ENCODE data around the gene DIS3.

DIS3 gene

GRCh38 chr13:72760189-72760588 lies 21.5 kb downstream of the DIS3 start:
- TF ChIP-seq CTCF (IDR thresholded peaks at IDR 0.05; ENCODE audit: low read depth, low read length, missing control alignments): no peak
- DNase-seq: no peak
- H3K4me3 ChIP-seq (ENCODE audit: low read depth, low read length): no peak overlapping the region
- no peak overlapping the region for H3K27ac ChIP-seq
- peaks cover 89% of the 10 kb centered on the region for H3K36me3 ChIP-seq (replicated peaks)
- no peaks in the 10 kb centered on the region for H3K27me3 ChIP-seq (replicated peaks)
- in situ Hi-C loops (cut with HindIII; ENCODE audit: low pct_ligation_motif_present, low sequenced_read_pairs): no loop called here

DNA sequence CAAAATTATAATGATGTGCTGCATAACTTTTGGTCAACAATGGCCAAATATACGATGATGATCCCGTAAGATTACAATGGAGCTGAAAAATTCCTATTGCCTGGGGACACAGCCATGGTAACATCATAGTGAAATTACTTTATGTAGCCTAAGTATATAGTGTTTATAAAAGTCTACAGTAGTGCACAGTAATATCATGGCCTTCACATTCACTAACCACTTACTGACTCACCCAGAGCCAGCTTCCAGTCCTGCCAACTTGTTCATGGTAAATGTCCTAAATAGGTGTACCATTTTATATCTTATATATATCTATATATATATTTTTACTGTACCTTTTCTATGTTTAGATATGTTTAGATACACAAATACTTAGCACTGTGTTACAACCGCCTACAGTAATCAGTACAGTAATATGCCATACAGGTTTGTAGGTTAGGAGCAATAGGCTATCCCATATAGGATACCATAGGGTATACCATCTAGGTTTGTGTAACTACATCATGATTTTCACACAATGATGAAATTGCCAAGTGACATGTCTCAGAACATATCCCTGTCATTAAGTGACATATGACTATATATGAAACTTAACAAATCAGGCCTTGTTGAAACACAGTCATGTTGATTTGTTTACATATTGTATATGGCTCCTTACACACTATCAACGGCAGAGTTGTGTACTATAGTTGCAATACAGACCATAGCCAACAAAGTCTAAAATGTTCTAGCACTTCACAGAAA lies 23.7 kb downstream of the DIS3 start:
- Histone ChIP-seq H3K27me3 (replicated peaks) (no peaks in the 10 kb centered on the region), H3K4me3 (ENCODE audit: low read depth, low read length) (no peak overlapping the region), H3K36me3 (replicated peaks) (peaks cover 86% of the 10 kb centered on the region), H3K27ac (no peak overlapping the region)
- in situ Hi-C loops (cut with HindIII; ENCODE audit: low pct_ligation_motif_present, low sequenced_read_pairs): no loop called here
- TF ChIP-seq CTCF (IDR thresholded peaks at IDR 0.05; ENCODE audit: low read depth, low read length, missing control alignments): no peak
- no peak for DNase-seq

DNA sequence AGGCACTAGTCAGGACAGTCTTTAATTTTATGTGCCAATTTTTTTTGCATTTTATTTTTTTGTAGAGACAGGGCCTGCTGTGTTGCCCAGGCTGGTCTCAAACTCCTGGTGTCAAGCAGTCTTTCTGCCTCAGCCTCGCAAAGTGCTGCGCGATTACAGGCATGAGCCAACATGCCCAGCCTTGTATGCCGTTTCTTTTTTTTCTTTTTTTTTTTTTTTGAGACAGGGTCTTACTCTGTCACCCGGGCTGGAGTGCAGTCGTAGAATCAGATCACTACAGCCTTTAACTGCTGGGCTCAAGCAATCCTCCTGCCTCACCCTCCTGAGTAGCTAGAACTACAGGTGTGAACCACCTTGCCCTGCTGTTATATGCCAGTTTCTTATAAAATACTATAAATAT lies 27.6 kb downstream of the DIS3 start:
- no peak for DNase-seq
- TF ChIP-seq CTCF (IDR thresholded peaks at IDR 0.05; ENCODE audit: low read depth, low read length, missing control alignments): no peak
- Histone ChIP-seq H3K4me3 (ENCODE audit: low read depth, low read length) (no peak overlapping the region), H3K27me3 (replicated peaks) (no peaks in the 10 kb centered on the region), H3K27ac (no peak overlapping the region), H3K36me3 (replicated peaks) (peaks cover 66% of the 10 kb centered on the region)
- in situ Hi-C loops (cut with HindIII; ENCODE audit: low pct_ligation_motif_present, low sequenced_read_pairs): no loop called here

GRCh38 chr13:72751220-72751619 lies 30.5 kb downstream of the DIS3 start:
- Histone ChIP-seq H3K36me3 (replicated peaks) (peaks cover 52% of the 10 kb centered on the region), H3K27me3 (replicated peaks) (no peaks in the 10 kb centered on the region), H3K4me3 (ENCODE audit: low read depth, low read length) (no peak overlapping the region), H3K27ac (no peak overlapping the region)
- TF ChIP-seq CTCF (IDR thresholded peaks at IDR 0.05; ENCODE audit: low read depth, low read length, missing control alignments): no peak
- no peak for DNase-seq
- in situ Hi-C loops (cut with HindIII; ENCODE audit: low pct_ligation_motif_present, low sequenced_read_pairs): no loop called here

- peaks cover 10% of the 10 kb centered on the region for H3K36me3 ChIP-seq (replicated peaks)
- DNase-seq: no peak
- no peak overlapping the region for H3K4me3 ChIP-seq (ENCODE audit: low read depth, low read length)
- in situ Hi-C loops (cut with HindIII; ENCODE audit: low pct_ligation_motif_present, low sequenced_read_pairs): no loop called here
- no peaks in the 10 kb centered on the region for H3K27me3 ChIP-seq (replicated peaks)
- H3K27ac ChIP-seq: no peak overlapping the region
- TF ChIP-seq CTCF (IDR thresholded peaks at IDR 0.05; ENCODE audit: low read depth, low read length, missing control alignments): no peak
Observed at GRCh38 chr13:72745260-72745659, 36.4 kb downstream of the DIS3 start.

- Histone ChIP-seq H3K4me3 (ENCODE audit: low read depth, low read length) (no peak overlapping the region), H3K27me3 (replicated peaks) (no peaks in the 10 kb centered on the region), H3K27ac (no peak overlapping the region), H3K36me3 (replicated peaks) (peaks cover 3% of the 10 kb centered on the region)
- TF ChIP-seq CTCF (IDR thresholded peaks at IDR 0.05; ENCODE audit: low read depth, low read length, missing control alignments): no peak
- in situ Hi-C loops (cut with HindIII; ENCODE audit: low pct_ligation_motif_present, low sequenced_read_pairs): no loop called here
- DNase-seq: no peak
Observed at GRCh38 chr13:72740015-72740414, 41.7 kb downstream of the DIS3 start.

Data from brain microvascular endothelial cell (primary cell).